ENCODE data around the gene UBE2V1. TPM values are rescaled to one million over a fixed set of nuclear protein-coding genes. Genes with fewer than 3 reads are reported as not detected.

UBE2V1 gene
- total and polyA plus RNA-seq, 7 experiments from 2014 or later, result 128 to 167 (median 138) TPM

- Mint-ChIP-seq H3K36me3 (peaks cover 10 to 32% (median 11%) of the 10 kb centered on the region in 5 donors), H3K4me1 (peaks cover 47 to 63% (median 57%) of the 10 kb centered on the region in 7 donors), H3K4me3 (no peak overlapping the region), H3K27me3 (no peaks in the 10 kb centered on the region), H3K27ac (peak overlapping the region in 3 of 9 donors; percentile 4 to 62 (median 38)), H3K9me3 (no peaks in the 10 kb centered on the region)
- no peaks in the 10 kb centered on the region for H3K9me3 ChIP-seq (ENCODE audit: control insufficient read depth in 2 of 3, low read length in 3 of 3)
- no peaks in the 10 kb centered on the region for H3K27me3 ChIP-seq (ENCODE audit: control insufficient read depth in 2 of 2, insufficient read depth in 2 of 2, low read length in 2 of 2)
- H3K36me3 ChIP-seq (ENCODE audit: control insufficient read depth in 2 of 3, insufficient read depth in 3 of 3, low read length in 3 of 3), result peaks cover 3 to 53% (median 5%) of the 10 kb centered on the region in 3 experiments
- H3K4me1 ChIP-seq (ENCODE audit: control insufficient read depth in 2 of 2, insufficient read depth in 2 of 2, low read length in 2 of 2), result peaks cover 24 to 30% of the 10 kb centered on the region in 2 donors
- ChIA-PET CTCF (interaction anchor here (1.3 kb wide), 1 partner anchor 9 kb away, joined by 3 read pairs; the partner anchor contains the start of gene PEDS1), POLR2A (interaction anchor here (1.0 to 12.6 kb wide), 6 partner anchors 9 to 31 kb away, joined by 3 to 131 read pairs (median 3); partner anchors contain the start of genes PEDS1 and UBE2V1)
- DNase-seq, result no peak
- intact Hi-C loops (cut with micrococcal nuclease), result no loop called here
- no peak overlapping the region for H3K27ac ChIP-seq (ENCODE audit: low read depth, low read length)
- H3K4me3 ChIP-seq (ENCODE audit: low read length), result no peak overlapping the region
- ATAC-seq, result peak; percentile 2
Measured at GRCh38 chr20:50144362-50144761, 31.4 kb upstream of the UBE2V1 start.

- no peak overlapping the region for H3K4me3 Mint-ChIP-seq
Measured at GRCh38 chr20:50142812-50143211, 29.9 kb upstream of the UBE2V1 start.

GRCh38 chr20:50141811-50142561 lies 29.0 kb upstream of the UBE2V1 start:
- Histone ChIP-seq H3K9me3 (ENCODE audit: control insufficient read depth in 2 of 3, low read length in 3 of 3) (no peaks in the 10 kb centered on the region), H3K4me3 (ENCODE audit: low read length) (no peak overlapping the region), H3K4me1 (ENCODE audit: control insufficient read depth in 2 of 2, insufficient read depth in 2 of 2, low read length in 2 of 2) (peaks cover 13 to 17% of the 10 kb centered on the region in 2 donors), H3K27me3 (ENCODE audit: control insufficient read depth in 2 of 2, insufficient read depth in 2 of 2, low read length in 2 of 2) (no peaks in the 10 kb centered on the region), H3K27ac (ENCODE audit: low read depth, low read length) (no peak overlapping the region), H3K36me3 (ENCODE audit: control insufficient read depth in 2 of 3, insufficient read depth in 3 of 3, low read length in 3 of 3) (peaks cover 3 to 57% (median 5%) of the 10 kb centered on the region in 3 experiments)
- DNase-seq (no peak), ATAC-seq (no peak)
- Mint-ChIP-seq H3K27ac (peak overlapping the region in 4 of 9 donors; percentile 14 to 81 (median 24)), H3K27me3 (no peaks in the 10 kb centered on the region), H3K9me3 (peaks cover 0 to 1% (median 0%) of the 10 kb centered on the region in 11 donors), H3K4me1 (peaks cover 33 to 53% (median 43%) of the 10 kb centered on the region in 7 donors), H3K36me3 (peaks cover 10 to 34% (median 11%) of the 10 kb centered on the region in 5 donors), H3K4me3 (no peak overlapping the region)
- CTCF ChIA-PET, result interaction anchor here (3.5 kb wide), 1 partner anchor 20 kb away, joined by 15 read pairs; no protein-coding TSS in a partner anchor
- intact Hi-C loops (cut with micrococcal nuclease), result no loop called here
- POLR2A ChIA-PET, result interaction anchor here (0.6 to 1.1 kb wide), 3 partner anchors 10 to 26 kb away, joined by 3 read pairs; partner anchors contain the start of gene PEDS1

More at GRCh38 chr20:50142812-50143211, 29.9 kb upstream of the UBE2V1 start:
- H3K36me3 Mint-ChIP-seq, result peaks cover 10 to 29% (median 11%) of the 10 kb centered on the region in 5 donors
- no peak overlapping the region for H3K4me3 ChIP-seq (ENCODE audit: low read length)
- H3K27me3 ChIP-seq (ENCODE audit: control insufficient read depth in 2 of 2, insufficient read depth in 2 of 2, low read length in 2 of 2), result no peaks in the 10 kb centered on the region
- peaks cover 3 to 55% (median 5%) of the 10 kb centered on the region in 3 experiments for H3K36me3 ChIP-seq (ENCODE audit: control insufficient read depth in 2 of 3, insufficient read depth in 3 of 3, low read length in 3 of 3)
- intact Hi-C loops (cut with micrococcal nuclease), result no loop called here
- peaks cover 21 to 26% of the 10 kb centered on the region in 2 donors for H3K4me1 ChIP-seq (ENCODE audit: control insufficient read depth in 2 of 2, insufficient read depth in 2 of 2, low read length in 2 of 2)
- H3K27ac ChIP-seq (ENCODE audit: low read depth, low read length), result no peak overlapping the region
- no peaks in the 10 kb centered on the region for H3K27me3 Mint-ChIP-seq
- no peak for ATAC-seq
- ChIA-PET POLR2A (interaction anchor here (2.2 kb wide), 1 partner anchor 11 kb away, joined by 17 read pairs; the partner anchor contains the start of gene PEDS1), CTCF (interaction anchor here (3.5 kb wide), 1 partner anchor 21 kb away, joined by 15 read pairs; no protein-coding TSS in a partner anchor)
- no peak for DNase-seq
- H3K9me3 Mint-ChIP-seq, result peaks cover 0 to 1% (median 0%) of the 10 kb centered on the region in 11 donors
- peaks cover 41 to 55% (median 47%) of the 10 kb centered on the region in 7 donors for H3K4me1 Mint-ChIP-seq
- peak overlapping the region in 6 of 9 donors; percentile 9 to 73 (median 52) for H3K27ac Mint-ChIP-seq
- no peaks in the 10 kb centered on the region for H3K9me3 ChIP-seq (ENCODE audit: control insufficient read depth in 2 of 3, low read length in 3 of 3)

GRCh38 chr20:50141018-50141675 lies 28.2 kb upstream of the UBE2V1 start:
- Mint-ChIP-seq H3K4me3 (no peak overlapping the region), H3K27me3 (no peaks in the 10 kb centered on the region), H3K4me1 (peaks cover 27 to 47% (median 35%) of the 10 kb centered on the region in 7 donors), H3K9me3 (peaks cover 0 to 1% (median 0%) of the 10 kb centered on the region in 11 donors), H3K27ac (peak overlapping the region in 4 of 9 donors; percentile 7 to 58 (median 46)), H3K36me3 (peaks cover 10 to 36% (median 11%) of the 10 kb centered on the region in 5 donors)
- no peak overlapping the region for H3K27ac ChIP-seq (ENCODE audit: low read depth, low read length)
- H3K9me3 ChIP-seq (ENCODE audit: control insufficient read depth in 2 of 3, low read length in 3 of 3), result no peaks in the 10 kb centered on the region
- CTCF ChIA-PET, result interaction anchor here (0.8 to 3.5 kb wide), 2 partner anchors 12 to 19 kb away, joined by 3 to 15 read pairs; no protein-coding TSS in a partner anchor
- intact Hi-C loops (cut with micrococcal nuclease), result no loop called here
- H3K4me1 ChIP-seq (ENCODE audit: control insufficient read depth in 2 of 2, insufficient read depth in 2 of 2, low read length in 2 of 2), result peaks cover 4 to 9% of the 10 kb centered on the region in 2 donors
- no peaks in the 10 kb centered on the region for H3K27me3 ChIP-seq (ENCODE audit: control insufficient read depth in 2 of 2, insufficient read depth in 2 of 2, low read length in 2 of 2)
- DNase-seq, result no peak
- POLR2A ChIA-PET, result interaction anchor here (1.1 kb wide), 1 partner anchor 25 kb away, joined by 3 read pairs; no protein-coding TSS in a partner anchor
- H3K36me3 ChIP-seq (ENCODE audit: control insufficient read depth in 2 of 3, insufficient read depth in 3 of 3, low read length in 3 of 3), result peaks cover 3 to 57% (median 5%) of the 10 kb centered on the region in 3 experiments
- H3K4me3 ChIP-seq (ENCODE audit: low read length), result no peak overlapping the region
- no peak for ATAC-seq

- Mint-ChIP-seq H3K36me3 (peaks cover 10 to 41% (median 16%) of the 10 kb centered on the region in 5 donors), H3K27ac (peak overlapping the region in 5 of 9 donors; percentile 37 to 59 (median 46)), H3K4me3 (no peak overlapping the region), H3K9me3 (peaks cover 0 to 1% (median 0%) of the 10 kb centered on the region in 11 donors), H3K4me1 (peaks cover 26 to 47% (median 31%) of the 10 kb centered on the region in 7 donors), H3K27me3 (no peaks in the 10 kb centered on the region)
- H3K4me3 ChIP-seq (ENCODE audit: low read length), result no peak overlapping the region
- H3K4me1 ChIP-seq (ENCODE audit: control insufficient read depth in 2 of 2, insufficient read depth in 2 of 2, low read length in 2 of 2), result peaks cover 0 to 3% of the 10 kb centered on the region in 2 donors
- no peak overlapping the region for H3K27ac ChIP-seq (ENCODE audit: low read depth, low read length)
- ChIA-PET POLR2A (no interaction called here), CTCF (interaction anchor here (0.5 to 3.5 kb wide), 6 partner anchors 12 to 213 kb away, joined by 3 to 15 read pairs (median 6); no protein-coding TSS in a partner anchor)
- peaks cover 3 to 62% (median 5%) of the 10 kb centered on the region in 3 experiments for H3K36me3 ChIP-seq (ENCODE audit: control insufficient read depth in 2 of 3, insufficient read depth in 3 of 3, low read length in 3 of 3)
- H3K27me3 ChIP-seq (ENCODE audit: control insufficient read depth in 2 of 2, insufficient read depth in 2 of 2, low read length in 2 of 2), result no peaks in the 10 kb centered on the region
- H3K9me3 ChIP-seq (ENCODE audit: control insufficient read depth in 2 of 3, low read length in 3 of 3), result no peaks in the 10 kb centered on the region
- ATAC-seq (no peak), DNase-seq (no peak)
- intact Hi-C loops (cut with micrococcal nuclease), result no loop called here
Measured at GRCh38 chr20:50140339-50140859, 27.4 kb upstream of the UBE2V1 start.

Data from naive thymus-derived CD4-positive, alpha-beta T cell (primary cell).